Erythroblast (primary cell): Measurements from ENCODE around the gene PADI2.

Experiments used
- DNase-seq, 2 experiments: peaks; one replicate each; lab custom pipeline; 2025; lab: John Stamatoyannopoulos, UW
- GATA1 ChIP-seq: IDR thresholded peaks from 2 replicates; pipeline ENCODE4 v1.6.1; 2011; ENCODE audit warnings: low read depth, mild to moderate bottlenecking, control low read depth, low read length, moderate library complexity
- POLR2A ChIP-seq: IDR thresholded peaks from 2 replicates; pipeline ENCODE4 v1.6.1; 2011; ENCODE audit warnings: mild to moderate bottlenecking, low read length

The PADI2 gene

DNA sequence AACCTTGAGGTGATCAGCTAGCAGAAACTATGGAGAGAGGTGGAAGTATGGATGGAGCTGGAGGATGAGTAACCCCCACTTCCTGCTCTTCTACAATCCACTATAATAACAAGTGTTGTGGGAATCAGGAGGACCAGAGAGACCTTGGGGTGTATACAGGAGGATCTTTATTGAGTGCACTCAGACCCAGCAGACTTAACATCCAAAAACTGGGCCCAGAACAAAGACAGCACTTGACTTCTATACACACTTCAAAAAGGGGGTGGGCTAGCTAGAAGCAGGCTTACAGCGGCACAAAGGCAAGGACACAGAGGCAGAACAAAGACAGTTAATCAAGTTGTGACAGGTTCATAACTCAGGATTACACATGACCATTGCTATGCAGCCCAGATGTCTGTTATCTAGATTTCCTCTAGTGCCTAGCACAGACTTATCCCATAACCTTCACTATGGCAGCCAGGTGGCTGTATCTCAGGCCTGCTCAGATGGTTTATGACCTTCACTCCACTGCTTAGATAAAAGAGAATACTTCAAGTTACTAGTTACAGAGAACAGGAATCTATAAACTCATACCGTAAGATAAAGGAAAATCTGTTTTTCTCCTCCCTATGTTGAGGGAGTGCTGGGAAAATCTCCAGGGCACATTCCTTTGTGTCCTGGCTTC lies 36.1 kb upstream of the PADI2 start:
- no peak for TF ChIP-seq GATA1
- DNase-seq: no peak

DNA sequence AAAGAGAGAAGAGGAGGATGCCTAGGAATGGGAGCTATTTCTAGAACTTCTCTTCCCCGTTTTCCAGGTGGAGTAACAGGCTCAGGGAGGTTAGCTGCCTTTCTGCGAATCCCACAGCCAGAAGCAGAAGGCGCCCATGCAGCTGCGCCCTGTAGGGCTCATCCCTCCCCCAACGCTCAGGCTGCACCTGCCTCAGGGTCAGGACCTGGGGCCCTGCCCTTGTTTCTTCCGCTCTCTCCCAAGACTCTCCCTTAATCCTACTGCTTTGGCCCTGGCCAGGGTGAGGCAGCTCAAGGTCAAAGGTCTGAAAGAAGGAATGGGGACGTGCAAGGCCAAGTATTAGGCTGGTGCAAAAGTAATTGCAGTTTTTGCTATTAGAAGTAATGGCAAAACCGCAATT lies 30.5 kb upstream of the PADI2 start:
- TF ChIP-seq POLR2A (no peak), GATA1 (no peak)
- no peak for DNase-seq

DNA sequence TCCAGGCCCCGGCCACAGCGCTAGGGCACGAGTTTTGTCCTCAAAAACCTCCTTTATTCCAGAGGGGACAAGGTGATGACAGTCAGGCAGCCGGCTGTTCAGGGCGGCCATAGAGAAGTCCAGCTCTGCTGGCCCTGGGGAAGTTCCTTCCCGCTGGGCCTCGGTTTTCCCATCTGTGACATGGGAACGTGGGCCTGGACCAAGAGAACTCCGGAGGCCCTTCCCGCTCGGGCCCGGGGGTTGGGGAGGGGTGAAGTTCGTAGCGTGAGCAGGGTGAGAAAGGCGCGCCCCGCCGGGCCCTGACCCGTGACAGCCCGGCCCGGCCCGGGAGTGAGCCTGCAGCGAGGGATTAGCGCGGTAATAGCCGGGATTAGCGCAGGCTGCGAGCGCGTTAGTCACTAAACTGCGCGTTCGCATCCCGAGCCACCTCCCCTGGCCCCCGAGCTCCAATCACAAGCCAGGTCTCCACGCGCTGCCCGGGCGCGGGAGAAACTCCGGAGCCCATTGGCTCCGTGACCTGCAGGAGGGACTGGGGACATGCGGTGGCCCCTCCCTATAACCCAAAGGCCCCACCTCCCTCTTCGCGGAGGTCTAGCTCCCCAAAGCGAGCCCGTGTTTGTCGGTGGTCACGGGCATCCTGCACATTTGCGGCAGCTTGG lies 29.8 kb upstream of the PADI2 start:
- TF ChIP-seq GATA1 (no peak), POLR2A (no peak)
- DNase-seq: no peak

DNA sequence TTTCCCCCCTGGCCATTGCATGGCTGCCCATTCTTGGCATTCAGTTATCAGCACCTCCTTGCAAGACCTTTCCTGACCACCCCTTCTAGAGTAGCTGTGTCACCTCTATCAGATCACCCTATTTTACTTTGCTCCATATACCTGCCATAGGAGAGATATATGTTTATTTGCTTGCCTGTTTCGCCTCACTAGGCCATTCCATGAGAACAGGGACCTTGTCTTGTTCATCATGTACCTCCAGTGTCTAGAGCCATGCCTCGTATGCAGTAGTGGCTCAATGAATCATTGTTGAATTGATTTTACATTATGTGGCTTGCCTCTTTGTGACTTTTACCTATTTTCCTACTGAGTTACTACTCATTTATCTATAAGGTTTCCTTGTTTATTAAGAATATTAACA lies 26.4 kb upstream of the PADI2 start:
- TF ChIP-seq GATA1: no peak
- no peak for TF ChIP-seq POLR2A
- DNase-seq: no peak

DNA sequence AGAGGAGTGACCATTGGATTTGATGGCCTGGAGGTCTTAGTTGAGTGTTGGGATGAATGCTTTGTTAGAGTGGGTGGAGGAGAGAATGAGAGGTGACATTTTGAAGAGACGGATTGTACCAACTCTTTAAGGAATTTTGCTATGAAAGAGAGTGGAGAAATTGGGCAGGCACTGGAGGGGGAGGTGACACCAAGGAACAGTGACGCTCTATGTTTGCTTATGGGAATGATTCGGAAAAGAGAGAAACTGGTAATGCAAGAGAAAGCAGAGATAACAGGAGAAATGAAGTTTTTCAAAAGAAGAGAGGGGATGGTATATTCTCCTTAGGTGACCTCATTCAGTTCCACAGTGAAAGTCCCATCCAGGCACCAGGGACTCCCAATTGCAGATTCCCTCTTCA lies 24.5 kb upstream of the PADI2 start:
- DNase-seq: no peak
- TF ChIP-seq GATA1 (no peak), POLR2A (no peak)

DNA sequence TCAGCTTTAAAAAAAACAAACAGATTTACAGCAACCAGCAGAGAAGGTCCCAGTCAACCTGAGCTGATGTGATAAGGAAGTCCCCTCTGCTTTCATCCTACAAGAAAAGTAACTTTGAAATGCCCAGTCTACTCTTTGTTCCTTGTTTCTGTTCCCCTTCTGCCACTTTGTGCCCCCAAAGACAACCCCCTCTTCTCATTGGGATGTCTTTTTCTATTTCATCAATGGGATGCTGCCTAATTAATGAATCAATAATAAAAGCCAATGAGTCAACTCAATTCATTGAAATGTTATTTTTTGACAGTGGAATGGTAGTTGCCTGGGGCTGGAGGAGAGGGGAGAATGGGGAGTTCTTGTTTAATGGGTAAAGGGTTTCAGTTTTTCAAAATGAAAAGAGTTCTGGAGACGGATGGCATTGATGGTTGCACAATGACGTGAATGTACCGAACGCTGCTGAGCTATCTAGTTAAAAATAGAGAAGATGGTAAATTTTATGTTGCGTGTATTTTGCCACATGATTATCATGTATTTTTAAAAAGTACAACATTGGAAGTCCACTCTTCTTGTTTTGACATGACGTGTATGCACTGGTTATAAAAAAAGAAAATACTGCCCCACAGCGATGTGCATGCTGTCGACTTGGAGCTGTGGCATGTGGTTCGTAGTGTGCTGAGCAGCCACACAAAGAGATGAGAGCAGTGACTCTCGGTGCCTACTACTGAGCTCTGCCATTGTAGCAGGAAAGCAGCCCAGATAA lies 22.4 kb upstream of the PADI2 start:
- no peak for DNase-seq
- TF ChIP-seq POLR2A (no peak), GATA1 (no peak)

DNA sequence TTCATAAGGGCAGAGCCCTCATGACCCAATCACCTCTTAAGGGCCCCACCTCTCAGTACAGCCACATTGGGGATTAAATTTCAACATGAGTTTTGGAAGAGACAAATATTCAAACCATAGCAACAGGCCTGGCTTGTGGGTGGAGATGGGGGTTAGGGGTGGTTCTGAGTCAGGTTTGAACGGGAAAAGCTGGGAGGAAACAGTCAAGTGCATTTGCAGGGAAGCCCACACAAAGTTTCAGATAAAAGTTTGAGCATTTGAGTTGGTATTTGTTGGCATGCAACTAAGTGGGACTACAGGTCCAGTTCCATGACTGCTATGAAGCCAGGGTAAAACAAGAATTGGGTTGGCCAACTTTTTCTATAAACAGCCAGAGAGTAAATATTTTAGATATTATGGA lies 21.0 kb upstream of the PADI2 start:
- no peak for DNase-seq
- TF ChIP-seq POLR2A: no peak
- TF ChIP-seq GATA1: no peak

DNA sequence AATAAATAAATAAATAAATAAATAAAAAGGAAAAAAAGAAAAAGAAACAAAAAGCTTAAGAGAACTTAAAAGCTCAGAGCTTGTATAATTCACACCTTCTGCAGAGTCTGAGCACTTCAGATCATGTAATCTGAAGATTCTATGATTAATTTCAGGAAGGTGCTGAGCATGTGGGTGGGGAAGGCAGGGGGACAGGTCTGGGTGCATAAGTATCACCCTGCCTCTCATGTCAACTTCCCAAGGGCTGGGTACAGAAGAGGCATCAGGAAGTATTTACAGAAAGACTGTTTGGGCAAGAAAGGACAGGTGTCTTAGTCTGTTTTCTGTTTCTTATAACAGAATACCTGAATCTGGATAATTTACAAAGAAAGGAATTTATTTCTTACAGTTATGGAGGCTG lies 20.4 kb upstream of the PADI2 start:
- no peak for TF ChIP-seq POLR2A
- no peak for TF ChIP-seq GATA1
- DNase-seq: no peak

DNA sequence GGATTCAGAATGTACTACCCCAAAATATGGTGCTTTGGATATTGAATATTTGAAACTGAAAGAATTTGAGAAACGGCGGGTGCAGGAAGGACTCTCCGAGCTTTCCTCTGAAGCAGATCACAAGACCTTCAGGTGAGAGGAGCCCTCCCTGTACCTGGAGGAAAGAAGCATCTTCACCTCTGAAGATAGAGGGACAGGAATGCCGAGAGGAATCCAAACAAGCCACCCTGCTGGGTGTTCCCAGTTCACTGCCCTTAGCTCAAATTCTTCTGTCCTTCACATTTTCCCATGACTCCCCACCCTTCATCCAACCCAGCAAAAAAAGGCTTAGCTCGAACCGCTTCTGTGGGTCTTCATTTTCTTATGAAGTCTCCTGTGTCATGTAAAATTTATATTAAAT lies 18.2 kb upstream of the PADI2 start:
- no peak for DNase-seq
- TF ChIP-seq POLR2A: no peak
- TF ChIP-seq GATA1: no peak

DNA sequence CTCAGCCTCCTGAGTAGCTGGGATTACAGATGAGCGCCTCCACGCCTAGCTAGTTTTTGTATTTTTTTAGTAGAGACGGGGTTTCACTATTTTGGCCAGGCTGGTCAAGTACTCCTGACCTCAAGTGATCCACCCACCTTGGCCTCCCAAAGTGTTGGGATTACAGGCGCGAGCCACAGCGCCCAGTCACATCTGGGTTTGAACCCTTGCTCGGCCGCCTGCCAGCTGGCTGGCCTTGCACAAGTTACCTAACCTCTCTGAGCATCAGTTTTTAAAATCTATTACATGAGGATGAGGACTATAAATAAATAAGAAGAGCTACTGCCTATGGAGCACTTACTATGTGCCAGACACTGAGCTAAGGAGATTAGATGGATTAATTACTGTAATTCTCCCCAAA lies 17.7 kb upstream of the PADI2 start:
- TF ChIP-seq GATA1 (no peak), POLR2A (no peak)
- no peak for DNase-seq

DNA sequence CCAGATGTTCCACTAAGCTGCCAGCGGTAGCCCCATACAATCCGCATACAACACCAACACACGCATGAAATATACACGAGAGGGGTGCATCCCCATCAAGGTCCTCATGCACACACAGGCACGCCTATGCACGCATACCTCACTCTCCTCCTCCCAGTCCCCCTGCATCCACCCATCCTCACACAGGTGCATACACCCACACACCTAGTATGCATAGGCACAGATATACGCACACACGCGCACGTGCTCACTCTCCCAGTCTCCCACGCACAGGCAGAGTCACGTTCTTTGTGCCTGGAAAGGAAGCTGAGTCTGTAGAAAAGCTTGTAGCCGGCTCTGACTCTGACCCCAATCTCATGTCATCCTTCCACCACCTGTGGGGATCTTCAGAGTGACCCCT lies 16.9 kb upstream of the PADI2 start:
- DNase-seq: no peak
- TF ChIP-seq GATA1 (no peak), POLR2A (no peak)

DNA sequence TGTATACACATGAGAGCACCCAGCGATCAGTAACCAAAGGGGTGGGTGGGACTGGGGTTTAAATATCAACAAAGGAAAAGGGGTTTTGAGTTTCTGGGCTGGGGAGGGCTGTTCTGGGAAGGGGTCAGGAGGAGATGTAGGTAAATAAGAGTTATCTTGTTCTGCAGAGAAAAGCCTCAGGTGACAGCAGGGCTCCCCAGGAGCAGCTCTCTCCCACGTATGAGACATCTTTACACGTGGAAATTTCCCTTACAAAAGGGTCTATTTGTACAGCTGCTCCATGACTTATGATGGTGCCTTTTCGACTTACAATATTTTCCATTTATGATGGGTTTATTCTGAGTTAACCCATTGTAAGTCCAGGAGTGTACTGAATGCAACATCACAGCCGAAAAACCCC lies 16.3 kb upstream of the PADI2 start:
- TF ChIP-seq POLR2A (no peak), GATA1 (no peak)

DNA sequence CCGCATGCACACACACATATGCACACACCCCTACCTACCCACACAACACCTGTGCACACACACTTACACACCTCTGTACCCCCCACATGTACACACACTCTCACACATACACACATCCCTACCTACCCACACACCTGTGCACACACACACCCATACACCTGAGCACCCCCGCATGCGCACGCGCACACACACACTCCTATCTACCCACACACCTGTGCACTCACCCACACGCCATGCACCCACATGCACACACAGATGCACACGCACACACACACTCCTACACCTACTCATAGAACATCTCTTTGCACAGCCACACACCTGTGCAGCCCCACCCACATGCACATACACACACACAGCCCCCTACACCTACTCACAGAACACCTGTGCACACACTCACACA lies 15.5 kb upstream of the PADI2 start:
- DNase-seq: no peak
- TF ChIP-seq POLR2A (no peak), GATA1 (no peak)

More for the DNA sequence above, 16.3 kb upstream of the PADI2 start:
- DNase-seq: no peak

DNA sequence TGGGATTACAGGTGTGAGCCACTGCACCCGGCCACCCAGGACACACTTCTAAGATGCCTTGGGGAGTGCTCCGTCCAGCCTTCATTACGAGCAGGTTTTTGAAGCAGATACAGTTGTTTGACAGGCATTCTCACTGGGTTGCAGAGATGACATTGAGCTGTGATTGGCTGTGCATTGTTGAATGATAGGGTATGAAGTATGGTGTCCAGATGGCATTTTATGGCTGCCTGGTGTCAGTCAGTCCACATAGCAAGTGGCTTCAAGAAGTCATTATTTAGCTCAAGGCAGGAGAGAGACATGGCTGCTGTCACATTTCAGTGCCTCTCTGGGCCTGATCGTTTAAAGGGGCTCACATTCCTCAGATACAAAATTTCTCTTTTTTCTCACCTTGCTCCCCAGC lies 14.8 kb upstream of the PADI2 start:
- DNase-seq: no peak
- TF ChIP-seq GATA1 (no peak), POLR2A (no peak)

DNA sequence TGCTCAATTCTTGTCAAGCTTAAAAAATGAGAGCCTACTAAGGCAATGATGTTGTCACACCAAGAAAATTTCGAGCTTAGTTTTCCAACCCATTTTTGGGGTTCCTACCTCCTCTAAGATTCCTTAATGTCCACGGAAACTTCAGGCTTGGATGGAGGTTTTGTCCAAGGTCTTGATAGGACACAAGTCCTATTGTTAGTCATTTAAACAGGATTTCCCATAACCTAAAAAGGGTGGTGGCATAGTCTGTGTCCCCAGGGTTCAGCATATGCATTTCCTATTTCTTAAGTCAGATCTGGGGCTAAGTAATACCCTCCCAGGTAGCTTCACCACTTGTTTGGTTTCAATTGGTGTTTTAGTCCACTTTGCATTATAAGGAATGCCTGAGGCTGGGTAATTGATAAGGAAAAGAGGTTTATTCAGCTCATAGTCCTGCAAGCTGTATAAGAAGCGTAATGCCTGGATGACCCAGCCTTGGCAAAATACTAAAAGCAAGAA lies 10.9 kb upstream of the PADI2 start:
- no peak for DNase-seq
- TF ChIP-seq POLR2A: no peak
- TF ChIP-seq GATA1: no peak

DNA sequence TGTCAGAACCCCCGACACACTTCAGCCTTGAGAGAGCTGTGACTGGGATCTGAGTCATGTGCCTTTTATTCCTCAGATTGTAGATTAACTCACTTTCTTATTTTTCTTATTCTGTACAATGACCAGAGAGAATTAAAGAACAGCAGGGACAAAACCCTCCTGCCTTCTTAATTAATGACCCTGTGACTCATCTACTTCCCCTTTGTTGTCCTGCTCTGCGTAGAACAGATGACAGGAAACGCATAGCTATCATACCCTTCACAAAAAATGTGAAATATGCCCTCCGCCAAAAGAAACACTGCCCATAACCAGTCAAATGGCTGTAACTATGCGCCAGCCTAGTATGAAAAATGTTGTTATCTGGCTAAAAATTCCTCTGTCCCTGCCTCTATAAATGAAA lies 9.1 kb upstream of the PADI2 start:
- TF ChIP-seq GATA1: no peak

More for the DNA sequence above, 9.1 kb upstream of the PADI2 start:
- no peak for DNase-seq
